GF-D8 (cell line): ENCODE measurements around the gene PCSK4.
"Not testable (repeated sequence)": the region's sequence is repeated elsewhere in the genome, so short reads cannot be mapped to it uniquely, and the experiment has no call there.

Source experiments
- DNase-seq: peaks from one replicate; lab custom pipeline; 2025; lab: John Stamatoyannopoulos, UW

The PCSK4 gene

DNA sequence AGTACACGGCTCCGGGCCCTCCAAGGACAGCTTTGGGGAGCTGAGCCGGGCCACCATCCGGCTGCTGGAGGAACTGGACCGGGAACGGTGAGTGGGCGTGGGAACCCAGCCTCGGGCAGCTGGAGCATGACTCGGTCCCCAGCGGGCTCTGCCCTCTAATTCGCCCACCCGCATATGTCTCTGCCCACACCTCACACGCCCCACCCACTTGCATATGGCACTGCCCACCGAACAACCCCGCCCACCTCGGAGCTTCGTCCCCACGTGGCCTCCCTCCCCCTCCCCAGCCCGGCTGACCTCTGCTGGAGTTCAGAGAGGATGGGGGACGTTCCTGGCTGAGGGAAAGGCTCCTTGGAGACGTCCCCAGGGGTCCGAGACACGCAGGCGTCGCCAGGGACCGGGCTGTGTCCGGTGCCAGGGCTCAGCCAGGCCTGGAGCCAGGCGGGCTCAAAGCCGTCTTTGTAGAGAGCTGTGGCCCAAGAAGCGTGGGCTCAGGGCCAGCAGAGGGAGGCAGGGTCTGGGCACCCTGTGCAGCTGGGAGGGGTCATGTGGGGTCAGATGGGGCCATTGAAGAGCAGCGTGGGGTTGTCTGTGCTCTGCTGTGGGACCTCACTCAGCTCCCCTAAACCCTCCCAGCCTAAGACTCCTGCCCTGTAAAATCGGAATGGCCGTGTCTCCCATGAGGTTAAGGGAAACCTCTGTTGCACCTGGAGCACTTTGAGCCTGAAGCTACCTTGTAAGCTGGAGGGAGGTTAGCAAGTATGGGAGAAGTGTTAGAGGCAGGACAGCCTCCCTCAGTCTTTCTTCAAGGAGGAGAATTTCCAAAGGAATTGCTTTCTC lies 36.4 kb downstream of the PCSK4 start:
- no peak for DNase-seq

DNA sequence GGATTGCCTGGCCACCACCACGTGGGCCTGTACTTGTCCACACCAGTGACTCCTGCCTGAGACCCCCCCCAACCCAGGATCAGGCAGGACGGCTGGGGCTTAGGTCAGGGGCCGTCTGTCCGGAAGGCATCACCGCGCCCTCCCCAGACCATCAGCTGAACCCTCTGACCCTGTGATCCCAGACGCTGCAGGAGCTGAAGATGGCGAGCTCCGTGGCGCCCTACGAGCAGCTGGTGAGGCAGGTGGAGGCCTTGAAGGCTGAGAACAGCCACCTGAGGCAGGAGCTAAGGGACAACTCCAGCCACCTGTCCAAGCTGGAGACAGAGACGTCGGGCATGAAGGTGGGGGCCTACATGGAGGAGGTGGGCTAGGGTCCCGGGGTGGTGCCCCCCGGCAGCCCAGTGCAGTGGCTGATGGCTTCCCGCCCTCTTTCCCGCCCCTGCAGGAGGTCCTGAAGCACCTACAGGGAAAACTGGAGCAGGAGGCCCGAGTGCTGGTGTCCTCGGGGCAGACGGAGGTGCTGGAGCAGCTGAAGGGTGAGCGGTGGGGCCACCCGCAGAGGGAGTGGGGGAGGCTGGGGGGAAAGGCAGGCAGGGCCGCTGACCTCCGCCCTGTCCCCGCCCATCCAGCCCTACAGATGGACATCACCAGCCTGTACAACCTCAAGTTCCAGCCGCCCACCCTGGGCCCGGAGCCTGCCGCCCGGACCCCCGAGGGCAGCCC lies 37.2 kb downstream of the PCSK4 start:
- DNase-seq, result no peak

DNA sequence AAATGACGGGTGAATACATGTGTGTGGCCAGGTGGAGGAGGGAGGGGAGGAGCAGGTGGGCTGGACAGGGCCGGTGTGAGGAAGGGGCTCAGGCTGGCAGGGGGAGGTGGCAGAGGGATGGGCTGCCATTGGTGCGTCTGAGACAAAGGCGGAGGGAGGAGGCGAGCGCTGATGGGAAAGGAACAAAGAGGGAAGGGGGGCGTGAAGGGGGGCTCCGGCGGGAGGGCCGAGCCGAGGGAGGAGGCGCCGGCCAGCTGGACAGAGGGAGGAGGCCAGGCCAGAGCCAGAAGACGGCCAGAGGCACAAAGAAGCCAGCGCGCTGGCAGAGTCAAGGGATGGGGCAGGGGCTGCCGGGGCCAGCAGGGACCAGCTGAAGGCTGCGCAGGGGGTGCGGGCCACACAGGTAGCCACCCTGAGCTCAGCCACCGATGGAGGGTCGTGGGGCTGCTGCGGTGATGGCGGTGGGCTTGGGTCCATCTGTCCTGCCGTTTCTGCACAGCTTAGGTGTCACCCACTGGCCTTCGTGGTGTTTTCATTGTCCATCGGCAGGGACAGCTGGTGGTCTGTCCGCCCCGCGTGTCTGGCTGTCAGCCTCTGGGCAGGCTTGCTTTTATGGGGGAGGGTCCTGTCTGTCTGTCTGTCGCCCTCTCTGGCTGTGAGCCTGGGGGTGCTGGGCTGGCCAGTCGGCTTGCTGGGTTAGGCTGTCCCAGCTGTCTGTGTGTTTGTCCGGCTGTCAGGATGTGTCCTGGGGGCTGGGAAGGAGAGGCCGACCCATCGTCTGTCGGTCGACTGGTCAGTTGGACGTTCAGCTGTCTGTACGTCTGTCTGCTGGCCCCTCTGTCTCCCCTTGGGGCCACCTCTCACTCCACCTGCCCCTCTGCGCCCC lies 38.0 kb downstream of the PCSK4 start:
- no peak for DNase-seq

DNA sequence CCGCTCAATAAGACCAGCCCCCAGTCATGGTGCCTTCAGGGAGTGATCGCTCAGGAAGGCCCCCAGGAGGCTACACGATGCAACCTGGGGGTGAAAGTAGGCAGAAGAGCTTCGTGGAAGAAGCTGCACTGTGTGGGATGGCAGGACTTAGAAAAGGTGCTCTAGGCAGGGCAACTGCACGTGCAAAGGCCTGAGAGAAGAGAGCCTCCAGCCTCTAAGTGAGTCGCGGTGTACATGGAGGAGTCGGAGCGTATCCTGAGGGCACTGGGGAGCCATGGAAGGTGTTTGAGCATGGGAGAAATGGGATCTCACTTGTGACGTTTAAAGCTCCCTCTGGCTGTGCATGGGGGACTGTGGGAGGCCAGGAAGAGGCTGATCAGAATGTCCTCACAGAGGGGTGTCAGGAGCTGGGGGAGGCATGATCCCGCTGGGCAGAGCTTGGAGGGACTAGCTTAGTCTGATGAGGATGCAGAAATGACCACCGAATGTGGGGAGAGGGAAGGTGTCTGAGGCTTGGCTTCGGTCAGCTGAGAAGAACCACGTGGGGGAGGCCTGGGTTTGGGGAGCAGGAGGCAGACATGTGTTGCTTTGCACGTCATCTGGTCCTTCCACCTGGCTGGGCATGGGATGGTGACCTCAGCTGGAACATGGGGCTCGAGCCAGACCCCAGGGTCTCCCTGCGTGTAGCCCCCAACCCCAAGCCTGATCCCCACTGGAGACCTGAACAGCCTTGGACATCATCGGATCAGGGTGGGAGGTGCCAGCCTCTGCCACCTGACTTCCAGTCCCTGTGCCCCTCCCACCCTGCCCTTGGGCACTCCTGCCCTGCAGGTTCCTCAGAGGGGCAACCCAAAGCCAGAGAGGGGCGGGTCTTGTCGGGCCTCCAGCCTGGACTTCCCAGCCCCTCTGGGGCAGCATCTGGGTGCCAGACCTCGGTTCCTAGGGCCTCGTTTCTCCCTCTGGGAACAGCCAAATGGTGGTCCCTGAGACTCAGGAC lies 39.1 kb downstream of the PCSK4 start:
- no peak for DNase-seq

DNA sequence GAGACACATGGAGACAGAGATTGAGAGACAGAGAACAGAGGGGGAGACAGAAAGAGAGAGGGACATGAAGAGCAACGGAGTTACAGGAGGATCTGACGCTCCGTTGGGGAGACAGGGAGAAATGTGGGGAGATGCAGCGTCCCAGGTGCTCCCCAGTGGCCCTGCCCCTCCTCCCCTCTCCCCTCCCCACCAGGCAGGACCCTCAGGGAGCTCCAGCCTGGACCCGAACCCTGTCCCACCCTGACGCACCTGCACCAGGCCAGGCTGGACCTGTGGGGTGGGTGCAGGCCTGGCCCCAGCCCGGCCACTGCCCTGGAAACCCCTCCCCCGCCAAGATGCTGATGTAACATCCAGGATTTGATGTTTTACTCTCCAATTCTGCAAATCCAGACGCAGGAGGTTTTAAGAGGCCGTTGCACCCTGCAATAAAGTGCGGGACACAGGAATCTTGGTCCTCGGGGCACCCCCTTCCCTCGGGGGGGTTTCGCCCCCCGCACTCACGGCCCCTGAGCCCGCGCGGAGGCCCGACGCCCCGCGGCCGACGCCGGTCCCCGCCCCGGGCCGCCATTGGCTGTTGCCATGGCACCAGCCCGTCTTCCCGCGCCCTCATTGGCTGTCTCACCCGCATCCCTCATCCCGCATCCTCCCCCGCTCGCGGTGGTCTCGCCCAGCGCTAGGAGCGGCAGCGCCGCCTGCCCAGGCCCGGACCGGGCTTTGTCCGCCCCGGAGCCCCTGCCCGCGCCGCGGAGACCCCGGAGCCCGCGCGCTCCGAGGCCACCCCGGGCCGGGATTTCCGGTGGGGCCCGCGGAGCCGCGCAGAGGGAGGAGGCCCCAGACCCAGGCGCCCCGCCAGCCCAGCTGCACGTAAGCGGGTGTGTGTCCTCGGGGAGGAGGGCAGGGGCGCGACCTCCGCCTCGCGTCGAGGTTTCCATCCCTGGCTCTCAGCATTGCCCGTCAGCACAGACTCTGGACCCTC lies 40.4 kb downstream of the PCSK4 start, which contains the start of gene APC2:
APC2 (plus strand) TSS at position 655 of the 976 bp plus-strand sequence. CDS start 2,881 bp downstream, outside the sequence.
- no peak for DNase-seq

DNA sequence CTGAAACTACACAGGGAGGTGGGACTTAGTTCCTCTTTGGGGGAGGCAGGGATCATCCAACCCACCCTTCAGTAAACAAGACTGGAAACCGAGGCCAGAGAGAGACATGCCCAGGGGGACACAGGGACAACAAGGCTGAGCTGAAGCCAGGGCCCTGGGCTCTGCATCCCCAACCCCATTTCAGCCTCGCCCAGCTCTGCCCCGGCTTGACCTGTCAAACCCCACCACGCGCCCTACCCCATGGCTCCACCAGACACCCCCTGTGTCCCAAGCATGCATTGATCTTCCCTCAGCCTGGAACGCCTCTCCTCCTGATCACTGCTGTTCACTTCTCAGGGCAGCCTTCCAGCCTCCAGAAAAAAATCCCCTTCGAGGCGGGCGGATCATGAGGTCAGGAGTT lies 42.2 kb downstream of the PCSK4 start:
- no peak for DNase-seq

DNA sequence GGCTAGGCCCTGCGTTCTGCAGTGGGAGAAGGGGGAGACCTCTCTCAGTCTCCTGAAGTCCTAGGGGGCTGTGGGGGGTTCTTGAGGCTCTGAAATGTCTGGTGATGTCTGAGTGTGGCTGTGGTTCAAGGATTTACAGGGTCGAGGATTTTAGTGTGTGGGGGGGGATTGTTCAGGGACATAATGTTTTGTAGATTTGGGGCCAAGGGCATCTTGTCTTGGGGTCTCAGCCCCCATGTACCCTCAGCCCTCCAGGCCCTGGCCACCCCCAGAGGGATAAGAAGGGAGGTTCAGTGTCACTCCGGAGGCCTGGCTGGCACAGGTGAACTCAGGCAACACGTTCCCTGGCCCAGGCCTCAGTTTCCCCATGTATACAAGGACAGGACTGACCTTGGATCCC lies 42.6 kb downstream of the PCSK4 start:
- DNase-seq, result no peak

DNA sequence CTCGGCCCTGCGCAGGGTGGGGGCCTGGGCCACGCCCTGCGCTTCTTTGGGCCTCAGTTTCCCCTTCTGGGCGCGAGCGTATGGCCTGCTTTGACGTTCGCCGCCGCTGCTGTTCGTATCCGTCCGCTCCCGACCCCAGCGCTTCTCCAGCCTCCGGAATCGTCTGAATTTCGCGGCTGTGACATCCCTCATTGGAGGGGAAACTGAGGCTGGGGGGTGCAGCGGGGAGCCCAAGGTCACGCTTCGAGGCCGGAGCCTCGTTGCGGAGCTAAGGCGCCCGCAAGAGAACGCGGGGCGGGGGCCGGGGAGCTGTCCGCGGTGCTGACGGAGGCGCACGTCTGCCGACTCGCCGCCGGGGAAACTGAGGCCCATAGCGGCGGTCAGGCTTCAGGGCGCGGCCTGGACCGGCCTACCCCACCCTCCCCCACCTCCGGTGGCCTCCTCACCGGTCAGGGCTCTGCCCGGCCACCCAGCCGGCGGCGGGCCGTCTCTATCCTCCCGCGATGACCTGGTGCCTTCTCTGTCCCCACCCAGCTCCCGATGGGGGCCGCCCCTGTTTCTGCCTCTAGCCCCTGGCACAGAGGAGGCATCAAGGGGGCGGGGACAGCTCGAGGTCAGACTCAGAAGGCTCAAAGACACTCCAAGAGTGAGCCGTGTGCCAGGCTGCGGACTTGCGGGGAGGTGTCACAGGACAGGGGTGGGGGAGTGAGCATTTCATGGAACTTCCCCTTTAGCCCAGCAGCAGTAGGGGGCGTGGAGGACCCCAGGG lies 43.3 kb downstream of the PCSK4 start:
- DNase-seq, result no peak

DNA sequence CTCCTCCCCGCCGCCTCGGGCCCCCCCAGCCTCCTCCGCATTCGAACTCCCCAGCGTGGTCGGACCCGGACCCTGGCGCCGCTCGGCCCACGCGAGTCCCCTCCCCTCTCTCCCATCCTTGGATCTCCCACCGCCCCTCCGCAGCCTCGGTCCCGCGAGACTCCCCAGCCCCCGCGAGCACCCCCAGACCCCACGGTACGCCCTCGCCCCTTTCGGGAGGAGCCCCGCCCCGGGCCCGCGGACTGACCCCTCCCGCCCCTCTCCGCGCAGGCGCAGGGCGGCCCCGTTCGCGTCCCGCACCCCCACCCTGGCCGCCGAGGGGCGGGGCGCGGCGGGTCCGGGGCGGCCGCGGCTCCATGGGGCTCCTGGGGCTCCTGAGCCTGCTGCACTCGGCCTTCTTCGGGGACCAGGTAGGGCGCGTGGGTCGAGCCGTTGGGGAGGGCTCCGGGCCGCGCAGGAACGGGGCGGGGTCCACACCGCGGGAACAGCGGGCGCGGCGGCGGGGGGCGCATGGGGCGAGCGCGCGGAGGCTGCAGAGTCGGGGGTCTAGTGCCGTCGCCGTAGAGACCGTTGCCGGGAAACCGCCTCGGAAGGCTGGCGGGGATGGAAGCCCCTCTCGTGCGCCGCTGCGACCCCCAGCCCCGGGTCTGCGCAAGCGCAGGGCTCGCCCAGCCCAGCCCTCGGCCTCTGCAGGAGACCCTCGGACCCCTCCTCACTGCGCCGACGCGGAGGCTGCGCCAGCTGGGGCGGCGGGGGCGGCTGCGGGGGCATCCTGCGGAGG lies 44.0 kb downstream of the PCSK4 start:
- no peak for DNase-seq

DNA sequence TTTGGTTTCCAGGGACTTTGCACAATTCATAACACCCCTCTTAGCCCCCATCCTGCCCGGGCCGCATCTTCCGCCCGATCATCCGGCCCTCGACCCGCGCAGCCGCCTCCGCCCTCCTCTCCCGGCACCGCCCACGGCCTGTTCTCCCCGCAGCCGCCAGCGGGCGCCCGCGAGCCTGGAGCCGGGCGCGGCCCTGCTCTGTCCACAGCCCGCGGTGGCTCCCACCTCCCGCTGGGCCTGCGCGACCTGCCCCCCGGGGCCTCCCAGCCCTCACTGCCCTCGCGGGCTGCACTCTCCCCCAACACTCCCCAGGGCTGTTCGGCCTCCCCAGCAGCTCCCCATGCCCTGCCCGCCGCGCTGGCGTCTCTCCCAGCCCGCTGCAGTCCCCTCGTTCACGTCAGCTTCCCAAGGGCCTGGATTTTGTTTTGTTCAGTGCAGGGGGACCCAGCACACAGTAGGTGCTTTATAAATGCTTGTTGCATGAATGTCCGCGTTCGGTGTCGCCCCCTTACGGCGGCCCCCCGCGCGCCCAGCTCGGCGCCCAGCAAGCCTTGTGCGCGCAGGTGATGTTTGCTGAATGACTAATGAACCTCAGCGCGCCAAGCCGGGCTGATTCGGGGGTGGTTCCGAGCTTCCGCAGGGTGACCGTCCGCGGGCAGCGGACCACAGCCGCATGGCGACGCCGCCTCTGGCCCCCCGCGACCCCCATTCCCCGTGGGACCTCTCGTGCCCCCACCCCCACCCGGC lies 44.8 kb downstream of the PCSK4 start:
- DNase-seq, result no peak

DNA sequence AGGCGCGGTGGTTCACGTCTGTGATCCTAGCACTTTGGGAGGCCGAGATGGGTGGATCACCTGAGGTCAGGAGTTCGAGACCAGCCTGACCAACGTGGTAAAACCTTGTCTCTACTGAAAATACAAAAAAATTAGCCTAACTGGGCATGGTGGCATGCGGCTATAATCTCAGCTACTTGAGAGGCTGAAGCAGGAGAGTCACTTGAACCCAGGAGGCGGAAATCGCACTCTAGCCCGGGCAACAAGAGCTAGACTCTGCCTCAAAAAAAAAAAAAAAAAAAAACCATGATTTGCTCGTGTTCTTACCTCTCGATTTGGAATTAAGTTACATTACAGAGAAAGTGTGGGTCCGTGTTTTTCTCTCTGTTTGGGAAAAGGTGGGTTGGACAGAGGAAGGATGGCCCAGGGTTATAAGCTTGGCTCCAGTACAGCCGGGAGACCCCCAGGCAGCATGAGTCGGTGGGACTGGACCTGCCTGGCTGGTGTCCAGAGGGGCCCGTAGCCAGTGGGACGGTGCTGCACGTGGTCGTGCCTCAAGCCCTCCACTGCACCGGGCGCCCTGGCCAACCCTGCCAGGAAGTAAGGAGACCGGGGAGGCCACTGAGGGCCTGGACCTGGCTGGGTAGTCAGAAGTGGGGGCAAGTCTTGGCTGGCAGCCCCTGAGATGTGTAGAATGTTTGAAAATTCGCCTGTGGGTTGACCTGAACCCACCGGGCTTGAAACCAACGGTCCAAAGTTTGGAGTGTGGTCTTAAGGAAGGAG lies 48.3 kb downstream of the PCSK4 start:
- no peak for DNase-seq

DNA sequence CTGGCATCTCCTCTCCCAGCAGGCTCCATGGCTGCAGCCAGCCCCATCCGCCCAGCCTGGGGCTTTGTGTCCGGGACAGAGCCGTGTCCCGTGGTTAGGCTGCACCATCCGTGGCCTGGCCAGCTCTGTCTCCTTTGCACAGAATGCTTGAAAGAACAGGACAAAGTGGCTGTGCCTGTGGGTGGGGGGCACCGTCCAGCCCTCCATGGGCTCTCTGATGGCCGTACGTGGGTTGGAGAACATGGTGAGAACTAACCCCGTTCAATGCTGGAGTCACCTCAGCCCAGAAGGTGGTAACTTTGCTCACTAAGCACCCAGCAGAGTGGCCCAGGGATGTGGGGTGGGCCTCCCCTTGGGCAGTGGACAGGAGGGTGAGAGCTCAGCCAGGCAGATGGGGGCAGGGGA lies 49.1 kb downstream of the PCSK4 start:
- DNase-seq, result no peak

DNA sequence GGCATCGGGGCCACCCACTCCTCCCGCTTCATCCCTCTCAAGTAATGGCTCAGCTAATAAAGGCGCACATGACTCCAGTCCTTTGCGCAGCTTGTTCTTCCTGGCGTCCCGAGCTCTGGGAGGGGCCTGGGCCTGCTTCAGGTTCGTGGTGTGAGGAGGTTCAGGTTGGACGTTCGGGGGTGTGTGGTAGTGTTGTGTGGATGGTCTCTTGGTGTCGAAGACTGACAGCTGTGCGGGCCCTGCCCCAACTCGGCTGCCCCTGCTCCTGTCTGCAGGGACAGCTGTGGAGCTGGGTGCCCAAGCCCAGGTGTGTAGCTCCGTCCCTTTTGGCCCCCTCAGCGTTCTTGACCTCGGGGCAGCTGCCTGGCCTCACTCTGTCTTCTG lies 49.7 kb downstream of the PCSK4 start:
- DNase-seq, result no peak

DNA sequence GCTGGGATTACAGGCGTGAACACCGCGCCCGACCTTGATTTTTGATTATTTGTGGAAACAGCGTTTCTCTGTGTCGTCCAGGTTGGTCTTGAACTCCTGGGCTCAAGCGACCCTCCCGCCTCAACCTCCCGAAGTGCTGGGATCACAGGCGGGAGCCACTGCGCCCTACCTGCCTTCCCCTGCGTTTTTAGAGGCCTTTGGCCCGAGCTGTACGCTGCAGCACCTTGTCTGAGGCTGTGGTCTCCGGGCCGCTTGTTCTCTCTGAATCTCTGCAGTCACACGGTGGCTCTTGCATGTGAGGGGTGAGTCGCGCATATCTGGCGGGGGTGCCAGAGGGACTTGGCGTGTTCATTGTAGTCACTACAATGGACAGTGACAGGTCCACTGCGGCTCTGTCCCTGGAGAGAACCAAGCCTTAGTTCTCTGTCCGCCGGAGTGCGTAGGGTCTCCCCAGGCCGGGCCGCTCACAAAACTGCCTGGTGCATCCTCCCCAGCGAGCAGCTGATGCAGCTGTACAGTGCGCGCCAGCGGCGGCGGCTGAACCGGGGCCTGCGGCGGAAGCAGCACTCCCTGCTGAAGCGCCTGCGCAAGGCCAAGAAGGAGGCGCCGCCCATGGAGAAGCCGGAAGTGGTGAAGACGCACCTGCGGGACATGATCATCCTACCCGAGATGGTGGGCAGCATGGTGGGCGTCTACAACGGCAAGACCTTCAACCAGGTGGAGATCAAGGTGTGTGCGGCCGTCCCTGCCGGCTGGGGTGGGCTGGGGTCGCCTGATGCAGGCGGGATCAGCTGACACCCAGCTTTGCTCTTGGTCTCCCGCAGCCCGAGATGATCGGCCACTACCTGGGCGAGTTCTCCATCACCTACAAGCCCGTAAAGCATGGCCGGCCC lies 50.4 kb downstream of the PCSK4 start:
- DNase-seq, result not testable (repeated sequence)

DNA sequence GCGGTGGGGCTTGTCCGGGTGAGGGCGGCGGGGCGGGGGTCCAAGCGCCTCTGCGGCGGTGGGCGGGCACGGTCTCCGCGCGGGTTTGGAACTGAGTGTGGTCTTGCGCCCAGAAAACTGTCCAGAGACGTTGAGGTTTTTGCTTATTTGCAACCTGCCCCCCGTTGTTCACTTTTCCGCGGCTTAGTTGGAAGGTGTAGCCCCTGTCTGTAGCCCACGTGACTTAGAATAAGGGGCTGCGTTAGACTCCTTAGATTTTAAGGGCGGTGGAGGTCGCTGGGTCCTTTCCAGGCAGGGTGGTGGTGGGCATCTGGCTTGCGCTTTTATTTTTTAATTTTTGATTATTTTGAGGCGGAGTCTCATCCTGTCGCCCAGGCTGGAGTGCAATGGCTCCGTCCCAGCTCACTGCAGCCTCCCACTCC lies 51.2 kb downstream of the PCSK4 start:
- no peak for DNase-seq
